ENCODE results near the gene NALCN.

- TF ChIP-seq CTCF (conservative IDR thresholded peaks at IDR 0.05 in 1 of 2, IDR thresholded peaks at IDR 0.05 in 1 of 2; ENCODE audit: low read depth in 1 of 2, low read length in 2 of 2) (no peak), EZH2 (IDR thresholded peaks at IDR 0.05; ENCODE audit: low read length, missing control alignments) (no peak)
Observed at GRCh38 chr13:101049166-101049850, 367.0 kb downstream of the NALCN start.

All from fibroblast of lung (primary cell).